NCI-H1105 treated with DMSO at 0.1 percent for 48 hours (cell line): ENCODE data around the gene LRRC49.
"Not testable (repeated sequence)": the region's sequence is repeated elsewhere in the genome, so short reads cannot be mapped to it uniquely, and the experiment has no call there.

ENCODE experiments used
- DNase-seq: peaks from one replicate; lab custom pipeline; 2025; lab: John Stamatoyannopoulos, UW

The LRRC49 gene

DNA sequence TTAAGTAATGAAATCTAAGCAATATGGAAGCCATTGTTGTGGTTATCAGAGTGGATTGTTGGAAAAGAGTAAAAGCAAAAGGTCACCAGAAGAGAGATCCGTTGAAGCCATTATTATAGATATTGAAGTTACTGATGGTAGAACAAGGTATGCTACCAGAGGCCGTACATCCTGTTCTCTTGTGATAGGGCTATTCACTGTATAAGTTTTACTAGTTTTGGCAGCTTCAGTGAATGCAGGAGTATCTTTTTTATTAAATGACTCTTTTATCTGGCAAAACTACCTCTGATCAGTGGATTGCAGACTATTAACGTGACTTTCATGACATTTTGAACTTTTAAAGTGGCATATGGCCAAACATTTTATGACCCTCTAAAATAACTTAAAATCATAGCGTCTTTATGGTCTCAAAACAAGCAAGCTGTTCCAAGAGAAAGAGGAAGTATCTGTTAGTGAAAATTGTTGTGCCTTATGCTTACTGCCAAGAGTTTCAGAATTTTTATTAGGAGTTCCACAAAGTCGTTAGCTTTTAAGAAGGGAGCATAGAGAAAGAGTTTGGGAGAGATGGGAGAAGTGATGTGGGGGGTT lies 102.9 kb downstream of the LRRC49 start:
- no peak for DNase-seq

DNA sequence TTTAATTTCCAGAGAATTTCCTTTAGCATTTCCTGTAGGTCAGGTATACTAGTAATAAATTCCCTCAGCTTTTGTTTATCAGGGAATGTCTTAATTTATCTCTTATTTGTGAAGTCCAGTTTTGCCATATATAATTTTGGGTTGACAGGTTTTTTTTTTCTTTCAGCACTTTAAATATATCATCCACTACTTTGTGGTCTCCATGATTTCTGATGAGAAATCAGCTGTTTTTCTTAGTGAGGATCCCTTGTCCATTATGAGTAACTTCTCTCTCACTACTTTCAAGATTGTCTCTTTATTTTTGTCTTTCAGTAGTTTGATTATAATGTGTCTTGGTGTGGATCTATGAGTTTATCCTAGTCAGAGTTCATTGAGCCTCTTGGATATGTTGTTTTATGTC lies 105.7 kb downstream of the LRRC49 start:
- DNase-seq: no peak

GRCh38 chr15:71002316-71002715 lies 109.7 kb downstream of the LRRC49 start:
- no peak for DNase-seq

- no peak for DNase-seq
These were observed 110.7 kb downstream of the LRRC49 start for GRCh38 chr15:71003319-71003718.

DNA sequence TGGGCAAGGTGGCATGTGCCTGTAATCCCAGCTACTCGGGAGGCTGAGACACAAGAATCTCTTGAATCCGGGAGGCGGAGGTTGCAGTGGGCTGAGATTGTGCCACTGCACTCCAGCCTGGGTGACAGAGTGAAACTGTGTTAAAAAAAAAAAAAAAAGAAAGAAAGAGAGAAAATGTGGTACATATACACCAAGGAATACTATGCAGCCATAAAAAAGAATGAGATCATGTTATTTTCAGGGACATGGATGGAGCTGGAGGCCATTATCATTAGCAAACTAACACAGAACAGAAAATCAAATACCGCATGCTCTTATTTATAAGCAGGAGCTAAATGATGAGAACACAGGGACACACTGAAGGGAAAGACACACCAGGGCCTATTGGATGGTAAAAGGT lies 111.9 kb downstream of the LRRC49 start:
- not testable (repeated sequence) for DNase-seq

GRCh38 chr15:71005895-71006294 lies 113.3 kb downstream of the LRRC49 start:
- DNase-seq: no peak

DNA sequence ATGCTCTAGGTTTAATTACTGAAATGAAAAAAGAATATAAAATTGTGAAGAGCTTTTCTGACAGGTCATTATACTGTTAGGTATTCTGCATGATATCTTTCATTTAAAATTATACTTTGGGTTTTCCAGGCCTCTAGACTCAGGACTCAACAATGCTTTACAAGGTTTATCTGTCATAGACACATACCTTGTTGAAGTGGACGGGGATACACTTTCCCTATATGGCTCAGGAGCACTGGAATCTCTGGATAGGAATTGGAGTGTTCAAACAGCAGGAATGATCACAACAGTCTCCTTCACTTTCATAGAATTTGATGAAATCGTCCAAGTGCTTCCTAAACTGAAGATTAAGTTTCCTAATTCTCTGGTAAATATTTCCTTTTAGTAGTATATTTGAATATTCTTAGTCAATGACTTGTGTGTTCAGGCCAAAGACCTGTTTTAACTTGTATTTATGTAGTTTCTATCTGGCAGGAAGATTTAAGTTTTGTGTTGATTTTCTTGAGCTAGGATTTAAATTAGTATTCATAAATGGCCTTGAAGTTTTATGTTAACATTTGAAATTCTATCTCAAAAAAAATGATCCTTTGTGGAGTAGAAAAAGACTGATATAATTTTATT lies 115.7 kb downstream of the LRRC49 start:
- no peak for DNase-seq

GRCh38 chr15:71010472-71010871 lies 117.8 kb downstream of the LRRC49 start:
- no peak for DNase-seq

GRCh38 chr15:71010997-71011396 lies 118.4 kb downstream of the LRRC49 start:
- no peak for DNase-seq

GRCh38 chr15:71011503-71012155 lies 119.0 kb downstream of the LRRC49 start:
- peak; percentile 46 for DNase-seq

DNA sequence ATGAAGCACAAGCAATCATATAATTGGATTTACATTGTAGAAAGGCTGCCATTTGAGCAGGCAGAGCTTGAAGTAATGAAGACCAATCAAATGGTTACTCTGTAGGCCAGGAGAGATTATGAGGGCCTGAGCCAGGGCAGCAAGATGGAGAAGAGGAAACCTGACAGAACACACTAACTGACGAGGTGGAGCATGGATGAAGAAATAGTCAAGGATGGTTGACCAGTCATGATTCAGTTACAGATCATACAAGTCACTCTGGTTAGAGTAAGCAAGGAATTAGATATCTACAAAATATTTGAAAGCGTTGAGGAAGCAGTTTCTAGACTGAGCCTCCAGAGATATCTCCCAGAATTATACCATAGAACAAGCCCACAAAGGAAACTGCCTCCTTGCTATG lies 120.8 kb downstream of the LRRC49 start:
- DNase-seq: no peak

DNA sequence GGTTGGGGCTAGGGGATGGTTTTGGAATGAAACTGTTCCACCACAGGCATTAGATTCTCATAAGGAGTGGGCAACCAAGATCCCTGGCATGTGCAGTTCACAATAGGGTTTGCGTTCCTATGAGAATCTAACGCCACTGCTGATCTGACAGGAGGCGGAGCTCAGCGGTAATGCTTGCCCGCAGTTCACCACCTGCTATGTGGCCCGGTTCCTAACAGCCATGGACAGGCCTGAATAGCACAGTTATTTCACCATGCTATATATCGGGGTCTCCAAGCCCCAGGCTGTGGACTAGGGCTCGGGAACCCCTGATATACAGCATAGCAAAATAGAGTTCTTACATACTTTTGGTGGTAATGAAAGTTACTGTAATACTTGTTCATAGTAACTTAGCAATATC lies 122.7 kb downstream of the LRRC49 start:
- no peak for DNase-seq

DNA sequence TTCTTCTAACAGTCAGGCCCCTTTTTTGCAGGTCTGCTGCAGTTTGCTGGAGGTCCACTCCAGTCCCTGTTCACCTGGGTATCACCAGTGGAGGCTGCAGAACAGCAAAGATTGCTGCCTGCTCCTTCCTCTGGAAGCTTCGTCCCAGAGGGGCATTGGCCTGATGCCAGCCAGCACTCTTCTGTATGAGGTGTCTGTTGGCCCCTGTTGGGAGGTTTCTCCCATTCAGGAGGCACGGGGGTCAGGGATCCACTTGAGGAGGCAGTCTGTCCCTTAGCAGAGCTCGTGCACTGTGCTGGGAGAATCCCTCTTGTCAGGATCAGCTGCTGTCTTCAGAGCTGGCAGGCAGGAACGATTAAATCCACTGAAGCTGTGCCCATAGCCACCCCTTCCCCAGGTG lies 138.6 kb downstream of the LRRC49 start:
- DNase-seq: not testable (repeated sequence)

- DNase-seq: not testable (repeated sequence)
These were observed 142.9 kb downstream of the LRRC49 start for GRCh38 chr15:71035478-71035877.

- no peak for DNase-seq
These were observed 149.8 kb downstream of the LRRC49 start for GRCh38 chr15:71042356-71042922.

DNA sequence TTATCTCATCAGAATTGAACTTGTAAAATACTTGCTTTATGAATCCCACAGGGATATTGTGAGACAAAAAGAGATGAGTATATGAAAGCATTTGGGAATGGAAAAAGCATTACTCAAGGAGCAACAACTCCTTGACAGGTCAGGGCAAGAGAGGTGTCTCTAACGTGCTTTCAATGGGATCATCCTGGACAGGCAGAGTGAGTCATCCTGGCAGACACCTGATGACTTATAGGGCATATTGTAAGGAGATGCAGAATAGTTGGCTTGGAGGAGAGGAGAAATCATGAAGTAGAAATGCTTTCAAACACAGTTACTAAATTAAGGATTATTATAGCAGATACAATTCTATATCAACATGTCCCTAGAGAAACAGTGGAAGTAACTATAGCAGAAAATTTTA lies 150.7 kb downstream of the LRRC49 start:
- DNase-seq: no peak

- DNase-seq: no peak
These were observed 151.4 kb downstream of the LRRC49 start for GRCh38 chr15:71044006-71044405.

DNA sequence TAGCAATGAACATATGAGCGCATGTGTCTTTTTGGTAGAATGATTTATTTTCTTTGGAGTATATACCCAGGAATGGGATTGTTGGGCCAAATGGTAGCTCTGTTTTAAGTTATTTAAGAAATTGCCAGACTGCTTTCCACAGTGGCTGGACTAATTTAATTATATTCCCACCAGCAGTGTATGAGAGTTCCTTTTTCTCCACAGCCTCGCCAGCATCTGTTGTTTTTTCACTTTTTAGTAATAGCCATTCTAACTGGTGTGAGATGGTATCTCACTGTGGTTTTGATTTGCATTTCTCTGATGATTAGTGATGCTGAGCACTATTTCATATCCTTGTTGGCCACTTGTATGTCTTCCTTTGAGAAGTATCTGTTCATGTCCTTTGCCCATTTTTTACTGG lies 153.5 kb downstream of the LRRC49 start:
- DNase-seq: not testable (repeated sequence)

- DNase-seq: no peak
These were observed 156.5 kb downstream of the LRRC49 start for GRCh38 chr15:71048913-71049675.

- no peak for DNase-seq
These were observed 157.2 kb downstream of the LRRC49 start for GRCh38 chr15:71049706-71050422.

DNA sequence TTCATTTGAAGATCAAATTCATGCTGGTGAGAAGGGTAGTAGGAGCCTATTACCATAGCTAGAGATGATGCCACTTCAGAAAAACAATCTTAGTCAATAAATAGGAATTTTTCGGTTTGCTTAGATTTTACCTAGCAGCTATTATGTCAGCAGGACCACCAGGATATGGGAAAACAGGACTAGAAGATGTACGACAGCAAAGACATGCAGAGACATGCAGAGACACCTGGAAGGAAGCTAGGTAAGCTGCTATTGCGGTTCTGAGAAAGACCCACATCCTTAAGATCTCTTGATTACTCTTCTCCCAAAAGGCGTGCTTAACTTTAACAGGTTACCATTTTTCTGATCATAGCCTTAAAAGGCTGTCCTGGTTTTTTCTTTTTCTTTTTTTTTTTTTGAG lies 157.8 kb downstream of the LRRC49 start:
- no peak for DNase-seq

DNA sequence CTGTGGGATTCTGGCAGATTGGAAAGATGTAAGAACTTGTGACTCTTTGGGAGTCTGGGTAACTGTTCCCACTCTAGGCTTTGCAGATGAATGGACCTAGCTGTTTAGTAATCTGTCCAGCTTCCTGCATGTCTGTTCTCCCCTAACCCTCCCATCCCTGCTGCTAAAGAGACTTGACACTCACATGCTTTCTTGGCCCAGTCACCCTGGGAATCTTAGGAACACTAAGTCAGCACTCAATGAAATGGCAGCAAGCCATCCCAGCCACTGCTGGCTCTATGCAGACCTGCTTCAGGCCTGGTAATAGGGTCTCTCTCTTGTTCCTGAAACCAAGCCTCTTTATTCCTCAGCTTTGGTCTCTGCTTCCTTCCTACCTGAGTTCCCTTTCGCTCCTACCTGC lies 158.9 kb downstream of the LRRC49 start:
- DNase-seq: no peak
